ENCODE measurements around the gene SNAP23. TPM values are rescaled to one million over a fixed set of nuclear protein-coding genes. Genes with fewer than 3 reads are reported as not detected.

The SNAP23 gene
- total RNA-seq, 1 donor from 2014 or later: 85.6 TPM

- TF ChIP-seq CTCF (IDR thresholded peaks at IDR 0.05): no peak
- Mint-ChIP-seq H3K27ac (ENCODE audit: unreplicated experiment) (no peak overlapping the region), H3K36me3 (ENCODE audit: low read depth) (peaks cover 20% of the 10 kb centered on the region), H3K4me3 (ENCODE audit: unreplicated experiment) (no peak overlapping the region), H3K9me3 (ENCODE audit: low read depth) (no peaks in the 10 kb centered on the region), H3K4me1 (ENCODE audit: low read depth) (peaks cover 38% of the 10 kb centered on the region), H3K27me3 (ENCODE audit: low read depth) (no peaks in the 10 kb centered on the region)
- DNase-seq (ENCODE audit: low spot score): no peak
Observed at GRCh38 chr15:42453826-42454225, 41.6 kb upstream of the SNAP23 start.

- H3K27ac Mint-ChIP-seq (ENCODE audit: unreplicated experiment): peak overlapping the region; percentile 99
- peak overlapping the region; percentile 65 for H3K4me3 Mint-ChIP-seq (ENCODE audit: unreplicated experiment)
- H3K4me1 Mint-ChIP-seq (ENCODE audit: low read depth): peaks cover 53% of the 10 kb centered on the region
- DNase-seq (ENCODE audit: low spot score): no peak
- no peaks in the 10 kb centered on the region for H3K27me3 Mint-ChIP-seq (ENCODE audit: low read depth)
- H3K36me3 Mint-ChIP-seq (ENCODE audit: low read depth): peaks cover 5% of the 10 kb centered on the region
- no peak for TF ChIP-seq CTCF (IDR thresholded peaks at IDR 0.05)
- H3K9me3 Mint-ChIP-seq (ENCODE audit: low read depth): no peaks in the 10 kb centered on the region
Observed at GRCh38 chr15:42456531-42456930, 38.9 kb upstream of the SNAP23 start.

GRCh38 chr15:42456971-42457370, 38.5 kb upstream of the SNAP23 start:
- DNase-seq (ENCODE audit: low spot score): no peak
- Mint-ChIP-seq H3K36me3 (ENCODE audit: low read depth) (peaks cover 2% of the 10 kb centered on the region), H3K27me3 (ENCODE audit: low read depth) (no peaks in the 10 kb centered on the region), H3K9me3 (ENCODE audit: low read depth) (no peaks in the 10 kb centered on the region), H3K4me1 (ENCODE audit: low read depth) (peaks cover 56% of the 10 kb centered on the region), H3K4me3 (ENCODE audit: unreplicated experiment) (peak overlapping the region; percentile 65), H3K27ac (ENCODE audit: unreplicated experiment) (peak overlapping the region; percentile 99)
- no peak for TF ChIP-seq CTCF (IDR thresholded peaks at IDR 0.05)

GRCh38 chr15:42457445-42458442, 37.7 kb upstream of the SNAP23 start:
- no peak for TF ChIP-seq CTCF (IDR thresholded peaks at IDR 0.05)
- Mint-ChIP-seq H3K36me3 (ENCODE audit: low read depth) (peaks cover 2% of the 10 kb centered on the region), H3K27me3 (ENCODE audit: low read depth) (no peaks in the 10 kb centered on the region), H3K4me1 (ENCODE audit: low read depth) (peaks cover 56% of the 10 kb centered on the region), H3K4me3 (ENCODE audit: unreplicated experiment) (peak overlapping the region; percentile 65), H3K9me3 (ENCODE audit: low read depth) (no peaks in the 10 kb centered on the region), H3K27ac (ENCODE audit: unreplicated experiment) (peak overlapping the region; percentile 99)
- no peak for DNase-seq (ENCODE audit: low spot score)

GRCh38 chr15:42461261-42461660, 34.2 kb upstream of the SNAP23 start:
- Mint-ChIP-seq H3K4me1 (ENCODE audit: low read depth) (peaks cover 41% of the 10 kb centered on the region), H3K27me3 (ENCODE audit: low read depth) (no peaks in the 10 kb centered on the region), H3K27ac (ENCODE audit: unreplicated experiment) (peak overlapping the region; percentile 37), H3K4me3 (ENCODE audit: unreplicated experiment) (no peak overlapping the region), H3K36me3 (ENCODE audit: low read depth) (peaks cover 2% of the 10 kb centered on the region), H3K9me3 (ENCODE audit: low read depth) (no peaks in the 10 kb centered on the region)
- TF ChIP-seq CTCF (IDR thresholded peaks at IDR 0.05): no peak
- no peak for DNase-seq (ENCODE audit: low spot score)
